ENCODE measurements around the gene SELENON.

GRCh38 chr1:25809283-25809926, 9.4 kb downstream of the SELENON start:
- TF ChIP-seq CTCF (IDR thresholded peaks at IDR 0.05), result no peak
- TF ChIP-seq POLR2AphosphoS5 (IDR thresholded peaks at IDR 0.05), result peak; percentile 90

Measured in prostate gland (tissue), 2 donors.